ENCODE results near the gene TFPI2. TPM values are rescaled to one million over a fixed set of nuclear protein-coding genes. Genes with fewer than 3 reads are reported as not detected.
"Not testable (repeated sequence)": the region's sequence is repeated elsewhere in the genome, so short reads cannot be mapped to it uniquely, and the experiment has no call there.

TFPI2 gene
- total and polyA plus RNA-seq, 4 experiments from 2014 or later, result not detected

DNA sequence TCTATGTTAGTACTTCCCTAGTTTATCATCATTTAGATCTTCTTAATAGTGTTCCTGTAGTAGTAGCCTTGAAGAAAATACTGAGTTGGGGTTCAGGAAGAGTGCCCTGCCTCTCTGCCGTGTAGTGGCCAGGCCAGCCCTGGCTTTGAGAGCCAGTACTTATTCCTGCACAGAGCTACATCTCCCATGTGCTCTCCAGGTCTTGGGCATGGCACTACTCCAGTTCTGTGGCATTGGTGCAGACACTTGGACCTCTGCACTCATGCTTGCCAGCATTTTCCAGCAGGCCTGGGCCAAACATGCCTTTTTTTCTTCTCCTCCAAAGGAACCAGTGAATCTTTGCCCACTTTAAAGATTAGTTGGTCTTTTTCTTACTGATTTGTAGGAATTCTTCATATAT is 36.2 kb upstream of the TFPI2 start:
- CTCF ChIA-PET (ENCODE audit: partially characterized antibody), result no interaction called here
- POLR2A ChIA-PET (ENCODE audit: partially characterized antibody), result no interaction called here
- Histone ChIP-seq H3K27me3 (ENCODE audit: insufficient read depth, low read length) (no peaks in the 10 kb centered on the region), H3K27ac (ENCODE audit: low read depth, low read length) (no peak overlapping the region), H3K4me3 (ENCODE audit: low read length in 2 of 2) (no peak overlapping the region), H3K4me1 (ENCODE audit: insufficient read depth, low read length) (peaks cover 6% of the 10 kb centered on the region), H3K9me3 (ENCODE audit: control insufficient read depth in 1 of 2, low read length in 2 of 2) (no peaks in the 10 kb centered on the region), H3K36me3 (ENCODE audit: insufficient read depth, low read length) (no peaks in the 10 kb centered on the region)
- intact Hi-C loops (cut with micrococcal nuclease), result no loop called here
- no peaks in the 10 kb centered on the region for H3K9me3 Mint-ChIP-seq
- DNase-seq, result no peak
- H3K4me1 Mint-ChIP-seq, result peaks cover 0 to 1% (median under 1%) of the 10 kb centered on the region in 4 donors
- no peak overlapping the region for H3K4me3 Mint-ChIP-seq
- H3K27me3 Mint-ChIP-seq, result peaks cover 6 to 20% of the 10 kb centered on the region in 2 donors
- no peak overlapping the region for H3K27ac Mint-ChIP-seq
- H3K36me3 Mint-ChIP-seq, result no peaks in the 10 kb centered on the region

DNA sequence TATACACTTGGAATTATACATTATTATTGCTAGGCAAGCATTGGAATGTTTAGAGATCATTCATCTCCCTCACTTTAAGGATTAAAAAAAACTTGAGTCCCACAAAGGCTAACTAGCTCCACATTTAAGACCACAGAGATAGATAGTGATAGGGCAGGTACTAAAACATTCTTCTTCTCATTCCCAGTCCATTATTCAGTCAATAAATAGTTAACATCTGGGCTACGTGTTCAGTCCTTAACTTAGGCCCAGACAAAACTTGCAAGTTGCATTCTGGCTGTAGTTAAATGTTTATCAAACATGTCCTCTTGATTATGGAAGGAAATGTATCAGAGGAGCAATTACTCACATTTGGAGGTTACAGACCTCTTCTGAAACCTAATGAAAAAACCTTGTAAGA is 33.4 kb upstream of the TFPI2 start:
- DNase-seq, result no peak
- intact Hi-C loops (cut with micrococcal nuclease), result no loop called here
- H3K4me1 ChIP-seq (ENCODE audit: insufficient read depth, low read length), result peaks cover 8% of the 10 kb centered on the region
- no peak overlapping the region for H3K4me3 ChIP-seq (ENCODE audit: low read length in 2 of 2)
- ChIA-PET POLR2A (ENCODE audit: partially characterized antibody) (no interaction called here), CTCF (ENCODE audit: partially characterized antibody) (no interaction called here)
- Mint-ChIP-seq H3K4me3 (no peak overlapping the region), H3K27ac (peak overlapping the region in 1 of 7 donors; percentile 10), H3K36me3 (no peaks in the 10 kb centered on the region), H3K9me3 (no peaks in the 10 kb centered on the region), H3K4me1 (peaks cover 0 to 1% (median under 1%) of the 10 kb centered on the region in 4 donors), H3K27me3 (peaks cover 11 to 27% of the 10 kb centered on the region in 2 donors)
- no peaks in the 10 kb centered on the region for H3K36me3 ChIP-seq (ENCODE audit: insufficient read depth, low read length)
- H3K9me3 ChIP-seq (ENCODE audit: control insufficient read depth in 1 of 2, low read length in 2 of 2), result no peaks in the 10 kb centered on the region
- H3K27me3 ChIP-seq (ENCODE audit: insufficient read depth, low read length), result peaks cover 6% of the 10 kb centered on the region
- no peak overlapping the region for H3K27ac ChIP-seq (ENCODE audit: low read depth, low read length)

GRCh38 chr7:93923296-93923695 is 32.7 kb upstream of the TFPI2 start:
- intact Hi-C loops (cut with micrococcal nuclease), result no loop called here
- H3K4me3 ChIP-seq (ENCODE audit: low read length in 2 of 2), result no peak overlapping the region
- POLR2A ChIA-PET (ENCODE audit: partially characterized antibody), result no interaction called here
- H3K27ac ChIP-seq (ENCODE audit: low read depth, low read length), result no peak overlapping the region
- H3K4me1 ChIP-seq (ENCODE audit: insufficient read depth, low read length), result peaks cover 8% of the 10 kb centered on the region
- Mint-ChIP-seq H3K27ac (no peak overlapping the region), H3K27me3 (peaks cover 9 to 26% of the 10 kb centered on the region in 2 donors), H3K36me3 (no peaks in the 10 kb centered on the region), H3K9me3 (no peaks in the 10 kb centered on the region), H3K4me3 (no peak overlapping the region), H3K4me1 (peaks cover 0 to 1% (median under 1%) of the 10 kb centered on the region in 4 donors)
- no peaks in the 10 kb centered on the region for H3K9me3 ChIP-seq (ENCODE audit: control insufficient read depth in 1 of 2, low read length in 2 of 2)
- peaks cover 6% of the 10 kb centered on the region for H3K27me3 ChIP-seq (ENCODE audit: insufficient read depth, low read length)
- no peak for DNase-seq
- no peaks in the 10 kb centered on the region for H3K36me3 ChIP-seq (ENCODE audit: insufficient read depth, low read length)
- CTCF ChIA-PET (ENCODE audit: partially characterized antibody), result no interaction called here

DNA sequence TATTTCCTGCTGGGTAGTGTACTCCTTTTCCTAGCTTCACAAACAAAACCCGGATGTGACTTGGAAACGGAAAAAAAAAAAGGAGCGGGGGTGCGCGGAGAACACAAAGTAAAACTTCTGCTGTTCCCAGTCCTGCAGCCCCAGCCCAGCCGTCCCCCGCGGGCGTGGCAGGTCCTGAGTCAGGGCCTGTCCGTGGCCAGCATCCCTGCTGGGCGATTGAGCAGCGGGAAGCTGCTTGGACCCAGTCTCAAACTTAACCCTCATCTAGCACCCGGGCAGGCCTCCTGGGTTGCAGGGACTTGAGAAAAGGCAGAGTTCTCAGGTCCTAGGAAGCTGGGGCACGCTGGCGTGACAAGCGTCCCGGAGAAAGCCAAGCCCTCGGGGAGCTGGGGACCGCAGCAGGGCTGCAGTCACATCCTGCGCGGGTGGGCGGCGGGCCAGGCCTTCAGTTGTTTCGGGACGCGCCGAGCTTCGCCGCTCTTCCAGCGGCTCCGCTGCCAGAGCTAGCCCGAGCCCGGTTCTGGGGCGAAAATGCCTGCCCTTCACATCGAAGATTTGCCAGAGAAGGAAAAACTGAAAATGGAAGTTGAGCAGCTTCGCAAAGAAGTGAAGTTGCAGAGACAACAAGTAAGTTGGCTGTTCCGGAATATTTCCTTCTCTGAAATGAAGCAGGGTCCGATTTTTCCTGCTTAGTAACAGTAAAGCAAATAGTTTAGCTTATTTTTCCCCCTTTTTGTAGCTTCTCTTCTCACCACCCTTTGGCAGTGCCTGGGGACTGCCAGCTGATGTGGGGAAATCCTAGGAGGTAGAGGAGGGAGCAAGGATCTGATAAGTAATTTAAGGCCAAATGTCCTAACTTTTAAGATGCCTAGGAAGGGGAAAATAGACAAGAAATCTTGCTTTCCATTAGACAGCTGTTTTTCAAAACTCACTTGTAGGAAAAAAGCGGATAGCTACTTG is 31.3 kb upstream of the TFPI2 start, which contains the start of gene GNG11:
Gene GNG11, plus strand, starts transcription at position 129 of the 960 bp plus-strand sequence. Its CDS starts 403 bp downstream, at position 532.
- Histone ChIP-seq H3K36me3 (ENCODE audit: insufficient read depth, low read length) (no peaks in the 10 kb centered on the region), H3K27ac (ENCODE audit: low read depth, low read length) (no peak within 1 kb of the TSS), H3K4me1 (ENCODE audit: insufficient read depth, low read length) (peaks cover 8% of the 10 kb centered on the region), H3K4me3 (ENCODE audit: low read length in 2 of 2) (peak within 1 kb of the TSS in 1 of 2 donors; percentile 19), H3K9me3 (ENCODE audit: control insufficient read depth in 1 of 2, low read length in 2 of 2) (no peaks in the 10 kb centered on the region), H3K27me3 (ENCODE audit: insufficient read depth, low read length) (peaks cover 6% of the 10 kb centered on the region)
- H3K4me1 Mint-ChIP-seq, result peaks cover 0 to 1% (median under 1%) of the 10 kb centered on the region in 4 donors
- H3K9me3 Mint-ChIP-seq, result no peaks in the 10 kb centered on the region
- peak in 2 of 5 donors; percentile 3 to 7 for DNase-seq
- intact Hi-C loops (cut with micrococcal nuclease), result no loop called here
- peaks cover 7 to 26% of the 10 kb centered on the region in 2 donors for H3K27me3 Mint-ChIP-seq
- H3K36me3 Mint-ChIP-seq, result no peaks in the 10 kb centered on the region
- POLR2A ChIA-PET (ENCODE audit: partially characterized antibody), result no interaction called here
- no peak within 1 kb of the TSS for H3K27ac Mint-ChIP-seq
- H3K4me3 Mint-ChIP-seq, result peak within 1 kb of the TSS; percentile 36 to 73 (median 60)
- CTCF ChIA-PET (ENCODE audit: partially characterized antibody), result interaction anchor here (0.9 kb wide), 1 partner anchor 10 kb away, joined by 3 read pairs; no protein-coding TSS in a partner anchor

DNA sequence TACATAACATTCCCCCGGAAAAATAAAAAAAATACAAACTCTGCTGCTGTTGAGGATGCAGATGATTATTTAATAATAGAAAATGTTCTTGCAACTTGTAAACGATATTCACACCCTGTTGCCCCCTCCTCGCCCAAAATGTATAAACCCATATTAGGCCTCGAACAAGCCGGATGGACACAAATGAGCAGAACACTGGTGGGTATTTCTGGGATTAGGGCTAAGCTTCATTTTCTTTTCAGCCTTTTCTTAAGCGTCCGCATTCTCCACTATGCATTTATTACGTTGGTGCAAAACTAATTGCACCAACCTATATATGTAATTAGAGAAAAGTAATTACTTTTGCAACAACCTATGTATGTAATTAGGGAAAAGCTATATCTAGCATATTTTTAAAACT is 30.6 kb upstream of the TFPI2 start:
- CTCF ChIA-PET (ENCODE audit: partially characterized antibody), result no interaction called here
- no peaks in the 10 kb centered on the region for H3K9me3 Mint-ChIP-seq
- Histone ChIP-seq H3K4me1 (ENCODE audit: insufficient read depth, low read length) (peaks cover 8% of the 10 kb centered on the region), H3K27me3 (ENCODE audit: insufficient read depth, low read length) (peaks cover 6% of the 10 kb centered on the region), H3K4me3 (ENCODE audit: low read length in 2 of 2) (no peak overlapping the region), H3K9me3 (ENCODE audit: control insufficient read depth in 1 of 2, low read length in 2 of 2) (no peaks in the 10 kb centered on the region), H3K27ac (ENCODE audit: low read depth, low read length) (no peak overlapping the region), H3K36me3 (ENCODE audit: insufficient read depth, low read length) (no peaks in the 10 kb centered on the region)
- peak overlapping the region in 4 of 8 donors; percentile 40 to 71 (median 64) for H3K4me3 Mint-ChIP-seq
- no peak overlapping the region for H3K27ac Mint-ChIP-seq
- intact Hi-C loops (cut with micrococcal nuclease), result no loop called here
- no peak for DNase-seq
- H3K27me3 Mint-ChIP-seq, result peaks cover 7 to 23% of the 10 kb centered on the region in 2 donors
- POLR2A ChIA-PET (ENCODE audit: partially characterized antibody), result no interaction called here
- no peaks in the 10 kb centered on the region for H3K36me3 Mint-ChIP-seq
- peaks cover 0 to 1% (median under 1%) of the 10 kb centered on the region in 4 donors for H3K4me1 Mint-ChIP-seq

DNA sequence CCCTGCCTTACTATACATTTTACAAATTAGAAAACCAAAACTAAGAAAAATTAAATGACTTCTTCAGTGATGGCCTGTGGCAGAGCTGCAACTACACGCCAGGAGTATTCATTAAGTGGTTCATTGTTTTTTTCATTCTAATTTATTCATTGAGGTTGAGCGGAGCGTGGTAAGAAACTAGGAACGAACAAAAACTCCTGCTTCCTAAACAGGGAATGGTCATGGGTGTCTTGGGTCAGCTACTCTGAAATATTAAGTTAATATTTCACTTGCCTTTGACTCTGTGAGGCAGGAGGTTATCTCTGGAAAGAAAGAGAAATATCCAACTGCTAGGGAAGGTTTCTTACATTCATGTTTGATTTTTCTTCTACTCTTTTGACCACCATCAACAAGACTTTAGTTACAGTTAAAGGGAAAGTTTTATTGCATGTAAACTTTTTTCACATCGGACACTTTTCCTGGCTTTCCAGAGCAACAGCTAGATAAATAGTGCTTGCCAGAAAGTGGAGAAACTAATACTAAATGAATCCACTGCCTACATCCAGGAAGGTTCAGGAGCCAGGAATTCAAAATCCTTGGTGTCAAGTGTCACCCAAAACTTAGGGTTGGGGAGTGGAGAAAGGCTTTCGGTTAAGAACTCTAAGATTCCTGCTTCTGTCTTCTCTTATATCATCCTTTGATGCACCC is 30.1 kb upstream of the TFPI2 start:
- Histone ChIP-seq H3K27me3 (ENCODE audit: insufficient read depth, low read length) (peaks cover 6% of the 10 kb centered on the region), H3K4me1 (ENCODE audit: insufficient read depth, low read length) (peaks cover 8% of the 10 kb centered on the region), H3K4me3 (ENCODE audit: low read length in 2 of 2) (no peak overlapping the region), H3K36me3 (ENCODE audit: insufficient read depth, low read length) (no peaks in the 10 kb centered on the region), H3K9me3 (ENCODE audit: control insufficient read depth in 1 of 2, low read length in 2 of 2) (no peaks in the 10 kb centered on the region), H3K27ac (ENCODE audit: low read depth, low read length) (no peak overlapping the region)
- Mint-ChIP-seq H3K36me3 (no peaks in the 10 kb centered on the region), H3K4me1 (peaks cover 0 to 1% (median under 1%) of the 10 kb centered on the region in 4 donors), H3K4me3 (peak overlapping the region in 1 of 8 donors; percentile 59), H3K27me3 (peaks cover 7 to 23% of the 10 kb centered on the region in 2 donors), H3K9me3 (no peaks in the 10 kb centered on the region), H3K27ac (no peak overlapping the region)
- no peak for DNase-seq
- ChIA-PET POLR2A (ENCODE audit: partially characterized antibody) (no interaction called here), CTCF (ENCODE audit: partially characterized antibody) (no interaction called here)
- intact Hi-C loops (cut with micrococcal nuclease), result no loop called here

DNA sequence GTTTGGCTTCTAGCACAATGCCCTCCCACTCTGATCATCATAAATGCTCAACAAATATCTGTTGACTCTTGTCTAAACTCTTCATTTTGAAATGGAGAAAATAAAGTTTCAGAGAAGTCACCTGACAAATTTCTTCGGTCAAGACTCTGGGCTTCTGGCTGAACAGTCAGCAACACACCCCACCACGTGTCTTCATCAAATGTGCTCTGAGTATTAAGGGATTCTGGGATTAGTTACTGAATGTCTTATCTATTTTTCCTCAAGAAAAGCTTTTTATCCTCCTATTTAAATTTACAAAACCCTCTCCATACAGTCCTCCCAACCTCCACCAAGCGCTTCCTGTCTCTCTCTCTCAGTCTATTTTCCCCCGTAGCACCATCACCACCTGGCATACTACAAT is 25.8 kb upstream of the TFPI2 start:
- POLR2A ChIA-PET (ENCODE audit: partially characterized antibody); H3K9me3 ChIP-seq (ENCODE audit: control insufficient read depth in 1 of 2, low read length in 2 of 2); H3K27me3 ChIP-seq (ENCODE audit: insufficient read depth, low read length); H3K4me1 ChIP-seq (ENCODE audit: insufficient read depth, low read length); H3K36me3 Mint-ChIP-seq; H3K9me3 Mint-ChIP-seq; DNase-seq; H3K4me1 Mint-ChIP-seq; H3K27ac ChIP-seq (ENCODE audit: low read depth, low read length); H3K27ac Mint-ChIP-seq; intact Hi-C loops (cut with micrococcal nuclease); H3K4me3 ChIP-seq (ENCODE audit: low read length in 2 of 2); H3K36me3 ChIP-seq (ENCODE audit: insufficient read depth, low read length); H3K4me3 Mint-ChIP-seq; CTCF ChIA-PET (ENCODE audit: partially characterized antibody): not testable (repeated sequence)
- H3K27me3 Mint-ChIP-seq, result peaks cover 9 to 11% of the 10 kb centered on the region in 2 donors
